ENCODE measurements around the gene SEL1L3. TPM values are rescaled to one million over a fixed set of nuclear protein-coding genes. Genes with fewer than 3 reads are reported as not detected.

Gene SEL1L3
- total RNA-seq, 1 donor from 2014 or later, result 91.8 TPM

DNA sequence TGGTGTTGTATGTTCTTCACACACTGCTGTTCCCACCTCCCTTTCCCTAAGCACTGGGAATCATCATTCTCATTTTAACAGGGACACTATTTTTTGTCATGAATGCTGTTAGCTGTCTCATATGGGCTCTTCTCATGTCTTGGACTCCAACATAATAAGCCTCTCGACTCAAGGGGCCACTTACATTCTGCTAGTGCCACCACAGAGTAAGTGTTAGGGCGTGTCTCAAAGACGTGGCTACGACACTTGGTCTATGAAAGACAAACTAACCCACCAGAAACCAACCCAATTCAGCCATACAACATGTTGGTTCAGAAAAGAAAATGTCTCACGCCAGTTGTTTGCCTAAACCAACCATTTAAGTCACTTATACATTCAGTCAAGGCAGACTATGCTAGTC is 32.2 kb downstream of the SEL1L3 start:
- Mint-ChIP-seq H3K36me3 (ENCODE audit: low read depth, unreplicated experiment) (peaks cover 40% of the 10 kb centered on the region), H3K9me3 (ENCODE audit: unreplicated experiment) (no peaks in the 10 kb centered on the region), H3K4me3 (ENCODE audit: unreplicated experiment) (peak overlapping the region; percentile 57), H3K4me1 (ENCODE audit: unreplicated experiment) (no peaks in the 10 kb centered on the region), H3K27ac (ENCODE audit: unreplicated experiment) (no peak overlapping the region), H3K27me3 (ENCODE audit: unreplicated experiment) (no peaks in the 10 kb centered on the region)
- TF ChIP-seq CTCF (IDR thresholded peaks at IDR 0.05; ENCODE audit: unreplicated experiment), result no peak
- no peak for DNase-seq (ENCODE audit: low spot score)

- no peak for TF ChIP-seq CTCF (IDR thresholded peaks at IDR 0.05; ENCODE audit: unreplicated experiment)
- Mint-ChIP-seq H3K27me3 (ENCODE audit: unreplicated experiment) (no peaks in the 10 kb centered on the region), H3K9me3 (ENCODE audit: unreplicated experiment) (no peaks in the 10 kb centered on the region), H3K4me3 (ENCODE audit: unreplicated experiment) (no peak overlapping the region), H3K27ac (ENCODE audit: unreplicated experiment) (no peak overlapping the region), H3K4me1 (ENCODE audit: unreplicated experiment) (no peaks in the 10 kb centered on the region), H3K36me3 (ENCODE audit: low read depth, unreplicated experiment) (peaks cover 42% of the 10 kb centered on the region)
- DNase-seq (ENCODE audit: low spot score), result no peak
These were observed 34.9 kb downstream of the SEL1L3 start for GRCh38 chr4:25827897-25828296.

DNA sequence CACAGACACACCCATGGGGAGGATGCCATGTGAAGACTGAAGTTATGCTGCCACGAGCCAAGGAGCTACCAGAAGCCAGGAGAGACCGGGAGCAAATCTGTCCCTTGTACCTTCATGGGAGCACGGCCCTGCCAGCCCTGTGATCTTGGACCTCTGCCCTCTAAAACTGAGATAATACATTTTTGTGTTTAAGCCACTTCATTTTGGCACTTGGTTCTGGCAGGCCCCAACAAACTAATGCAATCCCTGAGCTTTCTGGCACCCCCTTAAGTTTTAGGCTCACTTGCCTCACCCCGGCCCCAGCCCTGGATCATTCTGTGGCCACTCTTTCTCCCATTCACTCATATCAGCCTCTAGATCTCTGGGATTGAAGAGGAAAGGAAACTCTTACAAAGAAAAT is 35.4 kb downstream of the SEL1L3 start:
- Mint-ChIP-seq H3K4me1 (ENCODE audit: unreplicated experiment) (no peaks in the 10 kb centered on the region), H3K27ac (ENCODE audit: unreplicated experiment) (no peak overlapping the region), H3K4me3 (ENCODE audit: unreplicated experiment) (no peak overlapping the region), H3K27me3 (ENCODE audit: unreplicated experiment) (no peaks in the 10 kb centered on the region), H3K9me3 (ENCODE audit: unreplicated experiment) (no peaks in the 10 kb centered on the region), H3K36me3 (ENCODE audit: low read depth, unreplicated experiment) (peaks cover 40% of the 10 kb centered on the region)
- TF ChIP-seq CTCF (IDR thresholded peaks at IDR 0.05; ENCODE audit: unreplicated experiment), result no peak
- DNase-seq (ENCODE audit: low spot score), result no peak

DNA sequence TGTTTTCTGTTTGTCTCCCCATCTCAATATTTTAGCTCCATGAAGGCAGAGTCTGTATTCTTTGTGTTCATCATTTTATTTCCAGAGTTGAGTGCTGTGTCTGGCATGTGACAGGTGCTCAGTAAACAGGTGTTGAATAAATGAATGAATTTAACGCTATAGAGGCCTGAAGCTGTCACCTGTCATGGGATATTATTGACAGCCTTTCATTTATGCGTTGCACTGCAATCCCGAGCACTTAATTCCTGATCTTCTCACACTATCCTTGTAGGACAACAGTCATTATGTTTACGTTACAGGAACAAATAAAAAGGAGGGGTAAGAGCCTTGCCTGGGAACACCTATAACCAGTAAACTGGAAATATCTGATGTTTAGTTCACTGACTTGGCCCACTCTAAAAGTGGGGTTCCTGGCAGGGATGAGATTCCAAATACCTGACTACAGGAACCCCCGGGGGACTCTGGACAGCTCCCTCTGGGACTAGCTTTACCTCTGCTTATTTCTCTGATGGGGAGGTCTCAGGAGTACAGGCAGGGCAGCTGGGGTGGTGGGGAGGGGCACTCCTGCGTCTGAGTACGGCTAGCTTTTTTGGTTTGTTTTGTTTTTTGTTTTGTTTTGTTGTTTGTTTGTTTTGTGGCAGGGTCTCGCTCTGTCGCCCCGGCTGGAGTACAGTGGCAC is 36.6 kb downstream of the SEL1L3 start:
- peaks cover 40% of the 10 kb centered on the region for H3K36me3 Mint-ChIP-seq (ENCODE audit: low read depth, unreplicated experiment)
- H3K9me3 Mint-ChIP-seq (ENCODE audit: unreplicated experiment), result no peaks in the 10 kb centered on the region
- no peaks in the 10 kb centered on the region for H3K27me3 Mint-ChIP-seq (ENCODE audit: unreplicated experiment)
- no peak for TF ChIP-seq CTCF (IDR thresholded peaks at IDR 0.05; ENCODE audit: unreplicated experiment)
- no peak overlapping the region for H3K4me3 Mint-ChIP-seq (ENCODE audit: unreplicated experiment)
- no peak for DNase-seq (ENCODE audit: low spot score)
- H3K4me1 Mint-ChIP-seq (ENCODE audit: unreplicated experiment), result no peaks in the 10 kb centered on the region
- H3K27ac Mint-ChIP-seq (ENCODE audit: unreplicated experiment), result no peak overlapping the region

DNA sequence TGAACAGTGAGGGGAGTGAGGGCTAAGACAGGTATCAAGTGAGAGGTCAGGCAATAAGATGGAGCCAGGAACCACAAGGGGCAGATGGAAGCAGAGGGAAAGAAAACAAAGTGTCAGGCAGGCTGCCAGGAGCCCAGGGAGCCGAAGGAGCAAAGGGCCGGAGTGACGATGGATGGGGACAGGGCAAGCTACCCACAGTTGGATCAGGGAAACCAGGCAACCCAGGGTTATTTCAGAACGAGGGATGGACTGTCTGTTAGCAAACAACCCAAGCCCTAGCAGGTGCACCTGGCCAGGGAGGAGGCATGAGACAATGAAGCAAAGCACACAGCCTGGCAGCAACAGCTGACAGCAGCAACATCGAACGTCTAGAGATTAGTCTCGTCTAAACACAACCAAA is 39.2 kb downstream of the SEL1L3 start:
- H3K9me3 Mint-ChIP-seq (ENCODE audit: unreplicated experiment), result no peaks in the 10 kb centered on the region
- no peak overlapping the region for H3K4me3 Mint-ChIP-seq (ENCODE audit: unreplicated experiment)

More for the DNA sequence above, 39.2 kb downstream of the SEL1L3 start:
- no peak for DNase-seq (ENCODE audit: low spot score)
- Mint-ChIP-seq H3K36me3 (ENCODE audit: low read depth, unreplicated experiment) (peaks cover 39% of the 10 kb centered on the region), H3K27me3 (ENCODE audit: unreplicated experiment) (peaks cover 2% of the 10 kb centered on the region), H3K27ac (ENCODE audit: unreplicated experiment) (no peak overlapping the region), H3K4me1 (ENCODE audit: unreplicated experiment) (no peaks in the 10 kb centered on the region)
- TF ChIP-seq CTCF (IDR thresholded peaks at IDR 0.05; ENCODE audit: unreplicated experiment), result no peak

Data from endothelial cell (in vitro differentiated cells).